HL-60 (cell line): ENCODE data around the gene INSL3.

Source experiments
- DNase-seq, 2 experiments: peaks; one replicate each; pipeline ENCODE4 v3.0.0-alpha.2; 2010 to 2020; ENCODE audit warnings: low read depth in 1 of 2, low spot score in 1 of 2
- H3K27ac ChIP-seq: fragments of 250-450 bp; sonication (Bioruptor Pico); replicated peaks from 2 replicates; pipeline ENCODE4 v1.5.1; 2020; ENCODE audit warnings: mild to moderate bottlenecking, moderate library complexity
- H3K27me3 ChIP-seq: fragments of 250-450 bp; sonication (Bioruptor Pico); 2 replicates; pipeline ENCODE4 v1.5.1; 2021; ENCODE audit warnings: mild to moderate bottlenecking, moderate library complexity; ENCODE audit not compliant: insufficient read depth, poor library complexity, severe bottlenecking
- H3K4me3 ChIP-seq: replicated peaks from 2 replicates; pipeline ENCODE4 v1.5.1; 2011; ENCODE audit warnings: mild to moderate bottlenecking, control low read depth, low read length; ENCODE audit not compliant: insufficient read depth
- CTCF ChIP-seq: IDR thresholded peaks from one replicate; pipeline ENCODE4 v1.5.1; 2011; ENCODE audit warnings: low read length, control low read depth, inconsistent platforms; ENCODE audit not compliant: insufficient read depth
- GABPA ChIP-seq: IDR thresholded peaks from 2 replicates; pipeline ENCODE4 v1.6.1; 2012; ENCODE audit warnings: low read depth
- POLR2AphosphoS5 ChIP-seq: IDR thresholded peaks from 2 replicates; pipeline ENCODE4 v1.6.1; 2012; ENCODE audit warnings: low read depth
- REST ChIP-seq: IDR thresholded peaks from 2 replicates; pipeline ENCODE4 v1.6.1; 2012; ENCODE audit warnings: low read depth; ENCODE audit not compliant: insufficient replicate concordance
- SPI1 ChIP-seq: IDR thresholded peaks from 2 replicates; pipeline ENCODE4 v1.6.1; 2012; ENCODE audit warnings: low read depth, mild to moderate bottlenecking, borderline replicate concordance

Gene INSL3

GRCh38 chr19:17835182-17836006 is 14.1 kb upstream of the INSL3 start:
- H3K4me3 ChIP-seq: no peak overlapping the region
- DNase-seq: peak in 1 of 2 experiments; percentile 8
- H3K27me3 ChIP-seq: no peaks in the 10 kb centered on the region
- H3K27ac ChIP-seq: no peak overlapping the region
- TF ChIP-seq POLR2AphosphoS5: no peak
- no peak for TF ChIP-seq SPI1
- no peak for TF ChIP-seq GABPA
- no peak for TF ChIP-seq CTCF
- no peak for TF ChIP-seq REST

GRCh38 chr19:17834350-17835181 is 13.2 kb upstream of the INSL3 start:
- Histone ChIP-seq H3K27me3 (no peaks in the 10 kb centered on the region), H3K4me3 (no peak overlapping the region), H3K27ac (no peak overlapping the region)
- TF ChIP-seq SPI1: no peak
- TF ChIP-seq CTCF: no peak
- TF ChIP-seq POLR2AphosphoS5: no peak
- TF ChIP-seq REST: no peak
- TF ChIP-seq GABPA: no peak
- no peak for DNase-seq

GRCh38 chr19:17832443-17833208 is 11.3 kb upstream of the INSL3 start:
- no peak for DNase-seq
- H3K27me3 ChIP-seq: no peaks in the 10 kb centered on the region
- no peak overlapping the region for H3K27ac ChIP-seq
- TF ChIP-seq GABPA: no peak
- TF ChIP-seq CTCF: no peak
- TF ChIP-seq SPI1: no peak
- TF ChIP-seq REST: no peak
- no peak for TF ChIP-seq POLR2AphosphoS5
- H3K4me3 ChIP-seq: no peak overlapping the region
